HCT116 (cell line): ENCODE data around the gene VPS25. TPM values are rescaled to one million over a fixed set of nuclear protein-coding genes. Genes with fewer than 3 reads are reported as not detected.

Source experiments
- ATAC-seq: fragments of 200-7000 bp; cut with Tn5 transposase; 2 replicates; pipeline ENCODE4 v1.9.1; 2020; ENCODE audit warnings: mild to moderate bottlenecking, moderate library complexity
- BruUV-seq: library from RNA; stranded (reverse); fragments of 400-500 nt; replicated peaks from 2 replicates; lab custom pipeline; 2021; lab: Mats Ljungman, UMichigan
- CTCF ChIA-PET: fragments of 300-600 bp; sonication (Branson Sonifier 250); formaldehyde crosslinking; loops from one replicate; lab custom pipeline; 2021; ENCODE audit warnings: antibody characterized with exemption; lab: Charles Lee
- POLR2A ChIA-PET: fragments of 300-600, 350-600 bp; sonication (Branson Sonifier 250); formaldehyde crosslinking; loops from one replicate; lab custom pipeline; 2021; ENCODE audit warnings: antibody characterized with exemption; lab: Charles Lee
- RAD21 ChIA-PET, 2 experiments: fragments of 300-600 bp; sonication (Branson Sonifier 250); formaldehyde crosslinking; loops; one replicate each; lab custom pipeline; 2023; ENCODE audit warnings: low total read pairs in 2 of 2; ENCODE audit not compliant: uncharacterized antibody in 2 of 2, unreplicated experiment in 2 of 2, low non-redundant PET in 1 of 2; lab: Charles Lee
- DNase-seq: peaks from one replicate; pipeline ENCODE4 v3.0.0-alpha.2; 2010; ENCODE audit warnings: low read depth, low spot score
- H2AFZ ChIP-seq: fragments of 200-600 bp; shearing (Covaris generic), sonication (generic); 2 replicates; pipeline ENCODE4 v1.6.1; 2017; ENCODE audit warnings: low read depth, mixed run types, mixed read lengths, antibody characterized with exemption, low read length; ENCODE audit not compliant: poor library complexity, severe bottlenecking
- H3K27ac ChIP-seq: 2 replicates; pipeline ENCODE4 v1.5.1; 2012; ENCODE audit warnings: low read depth, low read length
- H3K27me3 ChIP-seq: fragments of 200-600 bp; sonication (generic); 2 replicates; pipeline ENCODE4 v1.6.1; 2016; ENCODE audit warnings: mixed run types, low read length, mixed read lengths; ENCODE audit not compliant: insufficient read depth
- H3K36me3 ChIP-seq, 2 experiments: fragments of 200-500 bp in 1 of 2; fragments of 200-600 bp in 1 of 2; sonication (Bioruptor generic) in 1 of 2; sonication (generic) in 1 of 2; 2 replicates each; pipeline versions ENCODE4 v1.5.1 to v1.6.1; 2014 to 2016; ENCODE audit warnings: low read length in 2 of 2, inconsistent platforms in 1 of 2, mixed read lengths in 1 of 2, mixed run types in 1 of 2; ENCODE audit not compliant: insufficient read depth in 2 of 2, control insufficient read depth in 1 of 2
- H3K4me1 ChIP-seq, 2 experiments: fragments of 200-600 bp in 1 of 2; sonication (generic) in 1 of 2; 2 replicates each; pipeline versions ENCODE4 v1.5.1 to v1.6.1; 2012 to 2017; ENCODE audit warnings: low read length in 2 of 2, inconsistent platforms in 1 of 2, mild to moderate bottlenecking in 1 of 2, mixed read lengths in 1 of 2, mixed run types in 1 of 2, moderate library complexity in 1 of 2; ENCODE audit not compliant: insufficient read depth in 2 of 2, control insufficient read depth in 1 of 2
- H3K4me2 ChIP-seq: fragments of 200-600 bp; sonication (generic); 2 replicates; pipeline ENCODE4 v1.6.1; 2017; ENCODE audit warnings: mixed run types, low read length, mixed read lengths
- H3K4me3 ChIP-seq, 2 experiments: fragments of 200-600 bp in 1 of 2; sonication (generic) in 1 of 2; replicated peaks in 1 of 2; 2 replicates each; pipeline ENCODE4 v1.5.1; 2011 to 2016; ENCODE audit warnings: low read length in 2 of 2, control low read depth in 1 of 2, low read depth in 1 of 2, mild to moderate bottlenecking in 1 of 2, mixed read lengths in 1 of 2, mixed run types in 1 of 2
- H3K79me2 ChIP-seq: fragments of 200-600 bp; sonication (generic); 2 replicates; pipeline ENCODE4 v1.6.1; 2017; ENCODE audit warnings: mild to moderate bottlenecking, mixed run types, low read length, moderate library complexity, mixed read lengths; ENCODE audit not compliant: insufficient read depth
- H3K9ac ChIP-seq: fragments of 200-600 bp; sonication (generic); 2 replicates; pipeline ENCODE4 v1.6.1; 2016; ENCODE audit warnings: low read length, mixed read lengths
- H3K9me2 ChIP-seq: fragments of 200-600 bp; sonication (generic), shearing (Covaris generic); 2 replicates; pipeline ENCODE4 v1.6.1; 2017; ENCODE audit warnings: mixed run types, mild to moderate bottlenecking, moderate library complexity; ENCODE audit not compliant: insufficient read depth
- H3K9me3 ChIP-seq, 2 experiments: fragments of 200-500 bp in 1 of 2; fragments of 200-600 bp in 1 of 2; sonication (Bioruptor generic) in 1 of 2; sonication (generic) in 1 of 2; 2 replicates each; pipeline ENCODE4 v1.6.1; 2014 to 2017; ENCODE audit warnings: low read length in 2 of 2, mixed read lengths in 2 of 2, inconsistent platforms in 1 of 2, low read depth in 1 of 2, mild to moderate bottlenecking in 1 of 2, mixed run types in 1 of 2, moderate library complexity in 1 of 2; ENCODE audit not compliant: control insufficient read depth in 1 of 2, insufficient read depth in 1 of 2
- H4K20me1 ChIP-seq: fragments of 200-600 bp; sonication (generic), shearing (Covaris generic); 2 replicates; pipeline ENCODE4 v1.6.1; 2017; ENCODE audit warnings: mixed run types, mild to moderate bottlenecking, moderate library complexity; ENCODE audit not compliant: insufficient read depth
- CBX3 ChIP-seq: IDR thresholded peaks from 2 replicates; pipeline ENCODE4 v1.6.1; 2012; ENCODE audit warnings: low read depth
- CEBPB ChIP-seq: IDR thresholded peaks from 2 replicates; pipeline ENCODE4 v1.6.1; 2012; ENCODE audit warnings: low read depth
- EGR1 ChIP-seq: IDR thresholded peaks from 2 replicates; pipeline ENCODE4 v1.6.1; 2012; ENCODE audit warnings: low read depth
- ELF1 ChIP-seq: IDR thresholded peaks from 2 replicates; pipeline ENCODE4 v1.6.1; 2012; ENCODE audit warnings: low read depth, borderline replicate concordance
- EZH2phosphoT487 ChIP-seq: fragments of 200-600 bp; IDR thresholded peaks from 2 replicates; pipeline ENCODE4 v1.6.1; 2018; ENCODE audit warnings: antibody characterized with exemption, borderline replicate concordance
- FOSL1 ChIP-seq: IDR thresholded peaks from 2 replicates; pipeline ENCODE4 v1.6.1; 2012; ENCODE audit warnings: low read depth
- JUND ChIP-seq: IDR thresholded peaks from 2 replicates; pipeline ENCODE4 v1.6.1; 2012
- MAX ChIP-seq: IDR thresholded peaks from 2 replicates; pipeline ENCODE4 v1.6.1; 2012
- POLR2A ChIP-seq: IDR thresholded peaks from 2 replicates; pipeline ENCODE4 v1.7.0; 2011; ENCODE audit warnings: borderline replicate concordance; ENCODE audit not compliant: insufficient read depth, insufficient read length; ENCODE audit errors: extremely low read depth
- POLR2AphosphoS5 ChIP-seq: IDR thresholded peaks from 2 replicates; pipeline ENCODE4 v1.6.1; 2011; ENCODE audit warnings: mild to moderate bottlenecking, low read depth, low read length, moderate library complexity
- REST ChIP-seq: IDR thresholded peaks from 2 replicates; pipeline ENCODE4 v1.6.1; 2012; ENCODE audit warnings: low read depth
- SIN3A ChIP-seq: IDR thresholded peaks from 2 replicates; pipeline ENCODE4 v1.6.1; 2012; ENCODE audit warnings: low read depth
- SRF ChIP-seq: IDR thresholded peaks from 2 replicates; pipeline ENCODE4 v1.6.1; 2012; ENCODE audit warnings: low read depth
- TCF7L2 ChIP-seq: IDR thresholded peaks from 2 replicates; pipeline ENCODE4 v1.7.0; 2011; ENCODE audit warnings: borderline replicate concordance, inconsistent platforms; ENCODE audit not compliant: insufficient read depth, insufficient read length; ENCODE audit errors: extremely low read depth
- YY1 ChIP-seq: IDR thresholded peaks from 2 replicates; pipeline ENCODE4 v1.6.1; 2011; ENCODE audit warnings: low read length, low read depth, moderate library complexity, mild to moderate bottlenecking; ENCODE audit not compliant: insufficient replicate concordance; ENCODE audit errors: extremely low read depth
- ZBTB33 ChIP-seq: IDR thresholded peaks from 2 replicates; pipeline ENCODE4 v1.6.1; 2011; ENCODE audit warnings: mild to moderate bottlenecking, low read length, moderate library complexity; ENCODE audit not compliant: insufficient replicate concordance; ENCODE audit errors: extremely low read depth
- ZFX ChIP-seq: fragments of 450-650 bp; IDR thresholded peaks from 2 replicates; pipeline ENCODE4 v1.6.1; 2017
- ZNF274 ChIP-seq: fragments of 200-500 bp; sonication (Bioruptor generic); IDR thresholded peaks from 2 replicates; pipeline ENCODE4 v1.6.1; 2014; ENCODE audit warnings: mild to moderate bottlenecking, low read depth, low read length, inconsistent platforms
- intact Hi-C: fragments of 100-400 bp; cut with micrococcal nuclease; formaldehyde crosslinking; loops from 2 replicates; pipeline ENCODE4 v1.10.0; 2022
- total RNA-seq: library from RNA; stranded (reverse); gene quantifications from one replicate; pipeline ENCODE4 v1.2.1, GENCODE V29; 2021; ENCODE audit not compliant: unreplicated experiment
- TF ChIP-seq, protein P1 (sequence below): IDR thresholded peaks from 2 replicates; pipeline ENCODE4 v1.6.1; 2012
- TF ChIP-seq, protein P2 (sequence below), 3 experiments: fragments of 200-600 bp in 1 of 3; sonication (generic) in 1 of 3; IDR thresholded peaks in 2 of 3; conservative IDR thresholded peaks in 1 of 3; 2 replicates each; pipeline ENCODE4 v1.5.1; 2012 to 2017; ENCODE audit warnings: low read depth in 2 of 3, low read length in 2 of 3, antibody characterized with exemption in 1 of 3, borderline replicate concordance in 1 of 3, control low read depth in 1 of 3, mild to moderate bottlenecking in 1 of 3, mixed read lengths in 1 of 3, mixed run types in 1 of 3, moderate library complexity in 1 of 3; ENCODE audit not compliant: insufficient read depth in 1 of 3

The VPS25 gene
- total RNA-seq, 1 experiment from 2014 or later: 57.0 TPM

DNA sequence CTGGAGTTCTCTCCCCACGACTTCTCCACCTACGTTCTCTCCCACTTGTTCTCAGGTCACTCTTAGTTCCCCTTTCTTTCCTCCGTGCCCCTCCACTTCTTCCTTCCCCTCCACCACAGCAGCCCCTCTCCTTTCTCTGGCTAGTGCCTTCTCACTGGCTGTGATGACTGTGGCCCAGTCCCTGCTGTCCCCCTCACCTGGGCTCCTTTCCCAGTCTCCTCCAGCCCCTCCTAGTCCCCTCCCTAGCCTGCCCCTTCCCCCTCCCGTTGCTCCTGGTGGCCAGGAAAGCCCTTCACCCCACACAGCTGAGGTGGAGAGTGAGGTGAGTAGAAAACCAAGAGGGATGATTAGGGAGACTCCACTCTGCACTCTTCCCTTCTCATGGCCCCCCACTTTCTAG lies 21.8 kb downstream of the VPS25 start:
- Histone ChIP-seq H2AFZ (no peak overlapping the region), H3K9me3 (no peaks in the 10 kb centered on the region), H4K20me1 (no peaks in the 10 kb centered on the region), H3K36me3 (no peaks in the 10 kb centered on the region), H3K9me2 (no peaks in the 10 kb centered on the region), H3K4me1 (peaks cover 4 to 9% of the 10 kb centered on the region in 2 experiments; a peak in 2 of 4 replicates), H3K79me2 (peaks cover 8% of the 10 kb centered on the region; the same call in 1 of the 2 replicates), H3K9ac (no peak overlapping the region), H3K27me3 (no peaks in the 10 kb centered on the region), H3K4me3 (no peak overlapping the region), H3K27ac (no peak overlapping the region), H3K4me2 (no peak overlapping the region)
- CTCF ChIA-PET: no interaction called here
- ATAC-seq (no peak), DNase-seq (no peak)
- POLR2A ChIA-PET: no interaction called here
- BruUV-seq: no TSS peak
- TF ChIP-seq SIN3A (no peak), CBX3 (no peak), POLR2AphosphoS5 (no peak), CEBPB (no peak), TCF7L2 (no peak), ZFX (no peak), FOSL1 (no peak), ELF1 (no peak), ZBTB33 (no peak), EZH2phosphoT487 (no peak), MAX (no peak), EGR1 (no peak), ZNF274 (no peak), JUND (no peak), POLR2A (no peak), SRF (no peak), YY1 (no peak), REST (no peak)
- TF ChIP-seq, protein P1, sequence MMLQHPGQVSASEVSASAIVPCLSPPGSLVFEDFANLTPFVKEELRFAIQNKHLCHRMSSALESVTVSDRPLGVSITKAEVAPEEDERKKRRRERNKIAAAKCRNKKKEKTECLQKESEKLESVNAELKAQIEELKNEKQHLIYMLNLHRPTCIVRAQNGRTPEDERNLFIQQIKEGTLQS: no peak
- TF ChIP-seq, protein P2, sequence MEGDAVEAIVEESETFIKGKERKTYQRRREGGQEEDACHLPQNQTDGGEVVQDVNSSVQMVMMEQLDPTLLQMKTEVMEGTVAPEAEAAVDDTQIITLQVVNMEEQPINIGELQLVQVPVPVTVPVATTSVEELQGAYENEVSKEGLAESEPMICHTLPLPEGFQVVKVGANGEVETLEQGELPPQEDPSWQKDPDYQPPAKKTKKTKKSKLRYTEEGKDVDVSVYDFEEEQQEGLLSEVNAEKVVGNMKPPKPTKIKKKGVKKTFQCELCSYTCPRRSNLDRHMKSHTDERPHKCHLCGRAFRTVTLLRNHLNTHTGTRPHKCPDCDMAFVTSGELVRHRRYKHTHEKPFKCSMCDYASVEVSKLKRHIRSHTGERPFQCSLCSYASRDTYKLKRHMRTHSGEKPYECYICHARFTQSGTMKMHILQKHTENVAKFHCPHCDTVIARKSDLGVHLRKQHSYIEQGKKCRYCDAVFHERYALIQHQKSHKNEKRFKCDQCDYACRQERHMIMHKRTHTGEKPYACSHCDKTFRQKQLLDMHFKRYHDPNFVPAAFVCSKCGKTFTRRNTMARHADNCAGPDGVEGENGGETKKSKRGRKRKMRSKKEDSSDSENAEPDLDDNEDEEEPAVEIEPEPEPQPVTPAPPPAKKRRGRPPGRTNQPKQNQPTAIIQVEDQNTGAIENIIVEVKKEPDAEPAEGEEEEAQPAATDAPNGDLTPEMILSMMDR (IDR thresholded peaks at IDR 0.05 in 2 of 3, conservative IDR thresholded peaks at IDR 0.05 in 1 of 3; ENCODE audit: borderline replicate concordance in 1 of 3, insufficient read depth in 1 of 3, low read depth in 2 of 3, low read length in 2 of 3): no peak
- RAD21 ChIA-PET: no interaction called here
- intact Hi-C loops: no loop called here
